ENCODE data around the gene TMEM255B. TPM values are rescaled to one million over a fixed set of nuclear protein-coding genes. Genes with fewer than 3 reads are reported as not detected.

TMEM255B gene
- total RNA-seq, 1 donor, result 0.43 TPM

DNA sequence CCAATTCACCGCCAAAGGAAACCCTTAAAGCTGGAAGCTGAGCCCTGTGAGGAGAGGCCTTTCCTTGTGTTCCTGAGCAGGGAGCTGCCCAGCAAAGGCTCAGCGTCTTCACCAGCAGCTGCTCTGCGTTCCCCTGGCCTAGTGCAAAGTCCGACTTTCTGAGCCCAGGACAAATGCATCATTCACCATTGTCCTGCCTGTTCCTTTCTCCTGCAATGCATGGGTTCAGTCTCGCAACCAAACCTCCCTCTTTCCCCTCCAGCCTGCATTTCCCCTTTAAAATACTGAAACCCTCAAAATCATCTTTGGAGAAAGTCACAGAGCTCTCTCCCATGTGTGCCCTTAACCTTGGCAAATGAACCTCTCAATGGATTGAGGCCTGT lies 12.9 kb upstream of the TMEM255B start:
- TF ChIP-seq, protein P1, sequence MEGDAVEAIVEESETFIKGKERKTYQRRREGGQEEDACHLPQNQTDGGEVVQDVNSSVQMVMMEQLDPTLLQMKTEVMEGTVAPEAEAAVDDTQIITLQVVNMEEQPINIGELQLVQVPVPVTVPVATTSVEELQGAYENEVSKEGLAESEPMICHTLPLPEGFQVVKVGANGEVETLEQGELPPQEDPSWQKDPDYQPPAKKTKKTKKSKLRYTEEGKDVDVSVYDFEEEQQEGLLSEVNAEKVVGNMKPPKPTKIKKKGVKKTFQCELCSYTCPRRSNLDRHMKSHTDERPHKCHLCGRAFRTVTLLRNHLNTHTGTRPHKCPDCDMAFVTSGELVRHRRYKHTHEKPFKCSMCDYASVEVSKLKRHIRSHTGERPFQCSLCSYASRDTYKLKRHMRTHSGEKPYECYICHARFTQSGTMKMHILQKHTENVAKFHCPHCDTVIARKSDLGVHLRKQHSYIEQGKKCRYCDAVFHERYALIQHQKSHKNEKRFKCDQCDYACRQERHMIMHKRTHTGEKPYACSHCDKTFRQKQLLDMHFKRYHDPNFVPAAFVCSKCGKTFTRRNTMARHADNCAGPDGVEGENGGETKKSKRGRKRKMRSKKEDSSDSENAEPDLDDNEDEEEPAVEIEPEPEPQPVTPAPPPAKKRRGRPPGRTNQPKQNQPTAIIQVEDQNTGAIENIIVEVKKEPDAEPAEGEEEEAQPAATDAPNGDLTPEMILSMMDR (IDR thresholded peaks at IDR 0.05; ENCODE audit: insufficient read depth, low read depth, low read length), result no peak
- DNase-seq (ENCODE audit: low read depth), result no peak
- no peak overlapping the region for H3K4me3 ChIP-seq (ENCODE audit: low read depth, low read length)

DNA sequence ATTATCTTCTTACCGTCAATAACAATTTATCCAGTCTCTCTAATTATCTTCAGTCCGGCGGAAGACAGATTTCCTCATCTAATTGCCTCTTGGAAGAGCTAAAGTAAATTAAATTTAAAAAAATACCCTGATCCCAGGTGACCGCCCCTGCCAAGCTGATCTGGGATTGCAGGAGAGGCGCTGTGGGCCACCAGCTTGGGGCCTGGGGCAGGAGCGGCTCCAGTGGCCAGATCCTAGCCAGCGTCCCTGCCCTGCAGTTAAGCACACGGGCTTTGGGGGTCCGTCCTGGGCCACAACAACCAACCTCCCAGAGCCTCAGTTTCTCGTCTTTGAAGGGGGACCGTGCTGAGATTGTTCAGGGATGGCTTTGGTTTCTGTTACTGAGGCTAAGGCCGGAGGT lies 12.4 kb upstream of the TMEM255B start:
- no peak for DNase-seq (ENCODE audit: low read depth)
- TF ChIP-seq, protein P1 (IDR thresholded peaks at IDR 0.05; ENCODE audit: insufficient read depth, low read depth, low read length), result no peak
- no peak overlapping the region for H3K4me3 ChIP-seq (ENCODE audit: low read depth, low read length)

GRCh38 chr13:113747291-113747833 lies 11.7 kb upstream of the TMEM255B start:
- H3K4me3 ChIP-seq (ENCODE audit: low read depth, low read length), result no peak overlapping the region
- TF ChIP-seq, protein P1 (IDR thresholded peaks at IDR 0.05; ENCODE audit: insufficient read depth, low read depth, low read length), result no peak
- DNase-seq (ENCODE audit: low read depth), result no peak

GRCh38 chr13:113748101-113748861 lies 10.7 kb upstream of the TMEM255B start:
- H3K4me3 ChIP-seq (ENCODE audit: low read depth, low read length), result no peak overlapping the region
- DNase-seq (ENCODE audit: low read depth), result no peak
- TF ChIP-seq, protein P1 (IDR thresholded peaks at IDR 0.05; ENCODE audit: insufficient read depth, low read depth, low read length), result no peak

DNA sequence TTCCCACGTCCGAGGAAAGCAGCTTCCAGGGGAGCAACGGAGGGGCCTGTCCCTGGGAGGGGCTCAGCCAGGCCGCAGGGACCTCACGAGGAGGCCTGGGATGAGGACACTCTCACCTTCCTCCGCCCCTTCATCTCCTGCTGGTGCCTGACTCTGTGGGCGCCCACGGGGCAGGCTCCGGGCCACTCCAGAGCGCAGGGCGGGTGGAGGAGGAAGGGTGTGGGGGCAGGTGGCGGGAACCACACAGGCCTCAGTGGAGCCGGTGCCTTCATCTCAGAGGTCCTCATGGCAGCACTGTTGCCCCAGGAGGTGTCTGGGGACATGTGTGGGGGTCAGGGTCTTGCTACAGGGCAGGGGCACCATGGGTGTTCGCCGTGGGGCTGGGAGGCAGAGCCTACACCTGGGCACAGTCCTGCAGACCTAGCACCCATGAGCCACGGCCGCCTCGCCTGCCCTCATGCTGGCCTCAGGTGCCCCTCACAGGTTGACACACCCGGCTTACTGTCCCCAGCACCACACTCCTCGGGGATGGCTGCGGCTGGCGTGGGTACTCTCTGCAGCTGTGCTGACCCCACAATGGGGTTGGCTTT lies 10.1 kb upstream of the TMEM255B start:
- no peak for DNase-seq (ENCODE audit: low read depth)
- H3K4me3 ChIP-seq (ENCODE audit: low read depth, low read length), result no peak overlapping the region
- TF ChIP-seq, protein P1 (IDR thresholded peaks at IDR 0.05; ENCODE audit: insufficient read depth, low read depth, low read length), result no peak

- DNase-seq (ENCODE audit: low read depth), result no peak
These were observed 9.5 kb upstream of the TMEM255B start for GRCh38 chr13:113749507-113749906.

More at GRCh38 chr13:113749507-113749906, 9.5 kb upstream of the TMEM255B start:
- no peak overlapping the region for H3K4me3 ChIP-seq (ENCODE audit: low read depth, low read length)
- TF ChIP-seq, protein P1 (IDR thresholded peaks at IDR 0.05; ENCODE audit: insufficient read depth, low read depth, low read length), result no peak

Data from fibroblast of villous mesenchyme (primary cell).